GM18858 (cell line): ENCODE measurements around the gene PDCD1.
"Not testable (repeated sequence)": the region's sequence is repeated elsewhere in the genome, so short reads cannot be mapped to it uniquely, and the experiment has no call there.

Experiments used
- ATAC-seq: cut with Tn5 transposase; IDR thresholded peaks from one replicate; pipeline ENCODE4 v1.9.1; 2021; ENCODE audit not compliant: unreplicated experiment

The PDCD1 gene

GRCh38 chr2:241835611-241836010 is 23.1 kb downstream of the PDCD1 start:
- ATAC-seq, result no peak

- ATAC-seq, result no peak
These were observed 24.0 kb downstream of the PDCD1 start for GRCh38 chr2:241834527-241835210.

- ATAC-seq, result not testable (repeated sequence)
These were observed 24.8 kb downstream of the PDCD1 start for GRCh38 chr2:241833756-241834526.

GRCh38 chr2:241833101-241833663 is 25.5 kb downstream of the PDCD1 start:
- ATAC-seq, result no peak

GRCh38 chr2:241827394-241827793 is 31.3 kb downstream of the PDCD1 start:
- no peak for ATAC-seq

GRCh38 chr2:241823531-241824437 is 34.9 kb downstream of the PDCD1 start:
- not testable (repeated sequence) for ATAC-seq

- ATAC-seq, result no peak
These were observed 36.5 kb downstream of the PDCD1 start for GRCh38 chr2:241822264-241822623.

- ATAC-seq, result no peak
These were observed 37.0 kb downstream of the PDCD1 start for GRCh38 chr2:241821460-241822263.

GRCh38 chr2:241820625-241821384 is 37.9 kb downstream of the PDCD1 start:
- no peak for ATAC-seq

- ATAC-seq, result not testable (repeated sequence)
These were observed 38.6 kb downstream of the PDCD1 start for GRCh38 chr2:241819947-241820624.

- ATAC-seq, result no peak
These were observed 39.8 kb downstream of the PDCD1 start for GRCh38 chr2:241818943-241819270.

GRCh38 chr2:241818229-241818942 is 40.3 kb downstream of the PDCD1 start:
- no peak for ATAC-seq

GRCh38 chr2:241817821-241818215 is 40.9 kb downstream of the PDCD1 start:
- not testable (repeated sequence) for ATAC-seq

GRCh38 chr2:241817126-241817820 is 41.4 kb downstream of the PDCD1 start:
- no peak for ATAC-seq

- ATAC-seq, result no peak
These were observed 42.1 kb downstream of the PDCD1 start for GRCh38 chr2:241816431-241817121.

GRCh38 chr2:241815477-241816430 is 42.9 kb downstream of the PDCD1 start:
- no peak for ATAC-seq
